HTERT RPE-1 (cell line): ENCODE results near the gene HTR2C.
"Not testable (repeated sequence)": the region's sequence is repeated elsewhere in the genome, so short reads cannot be mapped to it uniquely, and the experiment has no call there.

Experiments used
- in situ Hi-C: fragments of 300-500 bp; cut with MboI; formaldehyde crosslinking; loops from 4 replicates; pipeline ENCODE4 v1.14.3; 2020; ENCODE audit warnings: low sequenced_read_pairs

The HTR2C gene

GRCh38 chrX:114710571-114710970 is 126.7 kb downstream of the HTR2C start:
- in situ Hi-C loops, result no loop called here

- in situ Hi-C loops, result no loop called here
These were observed 128.6 kb downstream of the HTR2C start for GRCh38 chrX:114712466-114712865.

- in situ Hi-C loops, result no loop called here
These were observed 131.2 kb downstream of the HTR2C start for GRCh38 chrX:114715096-114715495.

- in situ Hi-C loops, result no loop called here
These were observed 134.0 kb downstream of the HTR2C start for GRCh38 chrX:114717921-114718320.

GRCh38 chrX:114766541-114766940 is 182.7 kb downstream of the HTR2C start:
- in situ Hi-C loops, result no loop called here

- in situ Hi-C loops, result no loop called here
These were observed 190.8 kb downstream of the HTR2C start for GRCh38 chrX:114774691-114775090.

GRCh38 chrX:114782925-114783324 is 199.0 kb downstream of the HTR2C start:
- in situ Hi-C loops, result no loop called here

GRCh38 chrX:114787061-114787460 is 203.2 kb downstream of the HTR2C start:
- in situ Hi-C loops, result no loop called here

GRCh38 chrX:114797494-114797893 is 213.6 kb downstream of the HTR2C start:
- in situ Hi-C loops, result no loop called here

GRCh38 chrX:114798907-114799306 is 215.0 kb downstream of the HTR2C start:
- in situ Hi-C loops, result no loop called here

GRCh38 chrX:114800719-114801118 is 216.8 kb downstream of the HTR2C start:
- in situ Hi-C loops, result no loop called here

- in situ Hi-C loops, result no loop called here
These were observed 235.6 kb downstream of the HTR2C start for GRCh38 chrX:114819509-114819908.

GRCh38 chrX:114841051-114841450 is 257.2 kb downstream of the HTR2C start:
- in situ Hi-C loops, result no loop called here

GRCh38 chrX:114842181-114842580 is 258.3 kb downstream of the HTR2C start:
- in situ Hi-C loops, result no loop called here

GRCh38 chrX:114889481-114889880 is 305.6 kb downstream of the HTR2C start:
- in situ Hi-C loops, result no loop called here

- in situ Hi-C loops, result no loop called here
These were observed 319.7 kb downstream of the HTR2C start for GRCh38 chrX:114903618-114904017.

GRCh38 chrX:114905251-114905650 is 321.4 kb downstream of the HTR2C start:
- in situ Hi-C loops, result no loop called here

GRCh38 chrX:114906984-114907510 is 323.2 kb downstream of the HTR2C start:
- in situ Hi-C loops, result no loop called here

- in situ Hi-C loops, result no loop called here
These were observed 340.5 kb downstream of the HTR2C start for GRCh38 chrX:114924423-114924822.

GRCh38 chrX:114924856-114925255 is 341.0 kb downstream of the HTR2C start:
- in situ Hi-C loops, result no loop called here

GRCh38 chrX:114930227-114930626 is 346.3 kb downstream of the HTR2C start:
- in situ Hi-C loops, result no loop called here

- in situ Hi-C loops, result no loop called here
These were observed 348.7 kb downstream of the HTR2C start for GRCh38 chrX:114932550-114932949.

- in situ Hi-C loops, result not testable (repeated sequence)
These were observed 349.4 kb downstream of the HTR2C start for GRCh38 chrX:114933291-114933690.
